GM21576 (cell line): Measurements from ENCODE around the gene HES7.

ENCODE experiments used
- ATAC-seq: cut with Tn5 transposase; IDR thresholded peaks from one replicate; pipeline ENCODE4 v1.9.1; 2021; ENCODE audit warnings: mild to moderate bottlenecking, moderate library complexity; ENCODE audit not compliant: unreplicated experiment

HES7 gene

DNA sequence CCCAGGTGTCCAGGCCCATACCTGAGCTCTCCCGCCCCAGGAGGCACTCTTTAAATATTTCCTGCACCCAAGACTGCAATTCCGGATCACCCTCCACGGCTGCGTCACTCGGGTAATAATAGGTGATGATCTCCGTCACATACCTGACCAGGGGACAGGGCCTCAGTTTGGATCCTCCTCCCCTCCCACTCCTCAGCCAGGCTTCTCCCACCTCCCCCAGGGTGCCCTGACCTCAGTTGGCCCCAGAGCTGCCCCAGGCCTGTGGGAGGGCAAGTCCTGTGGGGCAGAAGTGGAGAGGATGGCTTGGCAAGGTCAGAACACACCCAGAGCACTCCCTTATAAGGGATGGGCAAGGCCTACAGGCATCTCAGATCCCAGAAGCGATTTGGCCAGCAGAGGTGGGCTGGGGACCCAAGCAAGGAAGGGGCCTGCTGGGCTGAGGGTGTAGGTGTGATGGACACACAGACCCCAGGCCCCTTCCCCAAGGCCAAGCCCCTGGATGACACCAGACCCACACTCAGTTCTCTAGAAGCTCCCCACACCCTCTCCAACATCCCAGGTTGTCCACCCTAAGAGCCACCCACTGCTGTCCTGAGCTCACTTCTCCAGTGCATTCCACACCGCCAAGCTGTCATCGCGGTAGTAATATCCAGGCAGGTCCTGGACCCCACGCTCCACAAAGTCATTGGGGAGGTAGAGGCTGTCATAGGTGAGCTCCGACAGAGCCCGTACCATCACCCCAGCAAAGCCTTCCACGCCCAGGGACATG, 48.1 kb downstream of the HES7 start:
- no peak for ATAC-seq

DNA sequence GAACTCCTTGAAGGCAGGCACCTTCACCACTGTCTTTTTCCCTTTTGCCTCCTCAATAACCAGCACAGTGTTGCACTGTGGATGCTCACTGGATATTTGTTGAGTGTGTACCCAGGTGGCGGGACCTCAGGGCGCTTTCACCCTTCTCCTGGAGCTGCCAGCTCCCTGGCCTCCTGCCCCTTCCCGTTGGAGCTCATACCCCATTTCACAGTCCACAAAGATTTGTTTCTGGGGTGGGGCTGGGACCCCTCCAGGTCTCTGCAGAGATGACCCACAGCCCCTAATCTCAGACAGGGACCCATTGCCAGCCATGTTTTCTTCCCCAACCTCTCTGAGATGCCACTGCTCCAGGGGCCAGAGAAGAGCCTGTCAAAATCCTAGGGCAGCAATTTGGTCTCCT, 48.8 kb downstream of the HES7 start:
- no peak for ATAC-seq

DNA sequence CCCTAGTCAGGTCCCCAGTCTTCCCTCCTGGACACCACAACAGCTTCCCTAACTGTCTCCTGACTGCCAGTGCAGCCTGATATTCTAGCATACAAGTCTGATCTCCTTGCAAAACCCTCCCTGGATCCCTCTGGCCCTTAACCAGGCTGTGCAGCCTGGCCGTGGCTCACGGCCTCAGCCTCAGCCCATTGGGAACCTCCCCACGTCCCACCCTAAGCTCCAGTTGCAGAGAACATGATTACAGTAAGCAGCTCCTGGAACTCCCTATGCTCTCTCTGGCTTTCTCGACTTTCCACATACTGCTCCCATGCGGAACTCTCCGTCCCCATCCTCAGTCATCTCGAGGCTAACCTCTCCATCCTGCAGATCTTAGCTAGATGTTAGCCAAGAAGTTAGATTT, 49.4 kb downstream of the HES7 start:
- no peak for ATAC-seq

DNA sequence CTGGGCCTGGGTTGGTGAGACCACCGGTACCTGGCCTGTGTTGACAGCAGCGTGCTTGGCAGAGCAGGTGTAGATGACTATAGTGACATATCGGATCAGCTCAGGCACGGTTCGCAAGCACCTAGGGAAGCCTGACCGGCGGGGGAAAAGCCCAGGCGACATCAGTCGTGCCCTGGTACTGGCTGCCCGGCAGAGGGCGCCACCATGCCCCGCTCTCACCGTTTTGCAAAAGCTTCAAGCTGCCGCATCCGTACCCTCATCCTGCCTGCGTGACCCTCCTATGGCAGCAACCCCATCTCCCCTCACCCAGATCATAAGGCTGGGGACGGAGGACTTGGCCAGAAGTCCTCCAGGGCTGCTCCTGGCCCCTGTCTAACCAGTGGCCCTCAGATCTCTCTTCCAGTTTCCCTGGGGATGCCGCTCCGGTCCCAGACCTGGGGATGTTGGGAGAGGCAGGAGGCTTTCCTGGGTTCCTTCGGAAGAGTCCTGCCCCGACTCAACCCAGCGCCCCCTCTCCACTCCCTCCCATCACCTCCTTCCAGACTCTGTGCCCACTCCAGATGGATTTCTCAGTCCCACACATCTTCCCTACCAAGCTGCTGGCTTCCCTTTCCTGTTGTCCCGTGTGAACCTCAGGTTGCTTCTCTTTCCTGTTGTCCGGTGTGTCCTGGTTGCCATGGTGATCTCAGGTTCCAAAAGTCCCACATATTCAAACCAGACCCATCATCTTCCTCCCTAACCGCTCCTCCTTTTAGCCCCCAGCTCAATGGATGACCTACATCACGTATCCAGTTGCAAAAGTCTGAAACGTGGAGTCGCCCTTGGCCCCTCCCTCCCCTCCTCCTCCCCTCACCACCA, 50.0 kb downstream of the HES7 start:
- peak; percentile 60 for ATAC-seq

DNA sequence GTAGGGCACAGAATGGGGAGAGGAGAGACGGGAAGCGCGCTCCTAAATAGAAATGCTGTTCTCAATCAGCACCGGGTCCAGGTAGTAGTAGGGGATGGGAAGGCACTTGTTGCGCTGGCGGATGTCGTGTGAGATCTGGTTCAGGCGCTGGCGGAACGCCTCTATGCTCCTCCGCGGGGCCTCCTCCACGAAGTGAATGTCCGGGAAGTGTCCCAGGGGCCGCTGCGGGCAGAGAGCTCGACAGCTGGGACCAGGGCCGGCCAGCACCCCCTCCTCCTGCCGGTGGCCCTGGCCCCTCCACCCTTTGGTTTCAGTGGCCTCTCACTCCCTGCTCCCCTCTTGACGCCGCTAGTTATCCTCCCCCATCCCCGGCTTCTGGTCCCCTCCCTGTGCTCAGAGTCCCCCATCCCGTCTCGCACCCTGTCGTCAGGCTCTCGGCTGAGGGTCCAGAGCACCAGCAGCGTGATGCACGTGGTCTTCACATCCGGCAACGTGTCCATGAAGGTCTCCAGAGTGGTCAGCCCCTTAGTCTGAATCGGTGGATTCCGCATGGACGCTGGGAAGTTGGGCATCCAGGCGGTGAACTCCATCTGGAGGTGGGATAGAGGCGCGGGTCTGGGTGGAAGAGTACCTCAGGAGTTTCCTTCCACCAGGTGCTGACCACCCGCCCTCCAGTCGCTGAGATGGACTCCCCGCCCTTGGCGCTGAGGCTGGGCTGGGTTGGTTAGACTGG, 51.0 kb downstream of the HES7 start:
- ATAC-seq = no peak

DNA sequence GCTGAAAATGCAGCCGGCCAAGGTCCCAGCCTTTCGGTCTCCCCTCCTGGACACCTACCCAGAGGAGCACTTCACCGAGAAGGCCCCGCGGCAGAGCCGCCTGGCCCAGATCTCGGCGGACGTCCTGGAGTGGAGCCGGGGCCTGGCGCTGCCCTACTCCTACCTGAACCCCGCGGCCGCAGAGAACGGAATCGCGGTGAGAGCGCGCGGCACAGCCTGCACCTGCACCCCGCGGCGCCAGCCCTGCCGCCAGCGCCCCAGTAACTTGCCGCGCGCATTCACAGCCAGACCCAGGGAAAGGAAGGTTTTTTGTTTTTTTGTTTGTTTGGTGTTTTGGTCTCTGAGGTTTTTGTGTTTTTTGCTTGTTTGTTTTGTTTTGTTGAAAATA, 51.6 kb downstream of the HES7 start:
- no peak for ATAC-seq

DNA sequence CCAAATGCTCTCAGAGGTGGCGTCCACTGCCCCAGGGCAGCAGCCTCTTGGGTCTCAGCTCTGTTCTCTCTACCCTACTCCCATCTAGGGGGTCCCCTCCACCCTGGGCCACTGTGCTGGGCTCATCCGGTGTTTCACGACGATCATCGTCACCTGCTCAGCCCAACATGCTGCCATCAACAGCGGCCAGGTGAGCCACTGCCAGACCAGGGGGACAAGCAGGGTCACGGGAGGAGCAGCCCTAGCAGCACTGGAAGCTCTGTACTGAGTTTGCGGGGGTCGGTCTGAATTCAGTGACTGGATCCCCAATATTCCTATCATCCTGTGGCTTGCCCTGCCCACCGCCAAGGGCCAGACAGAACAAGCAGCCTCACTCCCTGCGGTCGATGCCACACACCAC, 52.4 kb downstream of the HES7 start:
- no peak for ATAC-seq
